Body of pancreas (tissue), 4 donors: ENCODE measurements around the gene TNFRSF11A. TPM values are rescaled to one million over a fixed set of nuclear protein-coding genes. Genes with fewer than 3 reads are reported as not detected.
A peak's percentile ranks its signal among the peaks of the same experiment; 100 is the strongest.

Experiments used
- ATAC-seq: fragments of 150-250 bp; one replicate; pipeline ENCODE4 v1.9.1; 2016
- DNase-seq, 4 donors: peaks; one replicate each; pipeline ENCODE4 v3.0.0-alpha.2; 2019
- H3K27ac ChIP-seq, 4 donors: fragments of 200-600 bp; sonication (generic); 1 replicate in 3 of 4; 2 replicates in 1 of 4; pipeline versions ENCODE4 v1.5.1 to v1.6.1; 2016 to 2019; ENCODE audit warnings: mild to moderate bottlenecking in 1 of 4, mixed read lengths in 1 of 4, moderate library complexity in 1 of 4
- H3K27me3 ChIP-seq, 2 donors: fragments of 200-600 bp; sonication (generic); one replicate each; pipeline ENCODE4 v1.6.0; 2016; ENCODE audit warnings: mild to moderate bottlenecking in 1 of 2
- H3K36me3 ChIP-seq, 2 donors: fragments of 200-600 bp; sonication (generic); replicated peaks in 1 of 2; 2 replicates each; pipeline ENCODE4 v1.5.1; 2016; ENCODE audit warnings: low read depth in 2 of 2; ENCODE audit not compliant: insufficient read depth in 1 of 2
- H3K4me1 ChIP-seq: fragments of 200-600 bp; sonication (generic); one replicate; pipeline ENCODE4 v1.6.0; 2016
- H3K4me3 ChIP-seq, 2 donors: fragments of 200-600 bp; sonication (generic); 1 replicate in 1 of 2; 2 replicates in 1 of 2; pipeline ENCODE4 v1.5.1; 2016 to 2019
- H3K9me3 ChIP-seq, 3 donors: fragments of 200-600 bp; sonication (generic); 1 replicate in 2 of 3; 2 replicates in 1 of 3; pipeline ENCODE4 v1.5.1; 2016
- POLR2A ChIP-seq, 3 donors: fragments of 450-650 bp; IDR thresholded peaks; one replicate each; pipeline ENCODE4 v1.6.1; 2016; ENCODE audit warnings: antibody characterized with exemption in 3 of 3, mild to moderate bottlenecking in 2 of 3
- WGBS, 2 donors: methylation state at CpG; one replicate each; pipeline ENCODE4 v1.1.5; 2017; 5-methylcytosine and 5-hydroxymethylcytosine counted together
- intact Hi-C: fragments of 100-400 bp; cut with DNase I; formaldehyde crosslinking; loops from one replicate; pipeline ENCODE4 v1.15.1; 2023
- total RNA-seq, 2 donors: library from RNA; depleted of rRNA; stranded (reverse); fragments of >200 nt; gene quantifications; one replicate each; pipeline ENCODE4 v1.1.0, GENCODE V29; 2016
- TF ChIP-seq, protein P1 (sequence below), 7 experiments: fragments of 450-650 bp in 4 of 7; fragments of 200-600 bp in 3 of 7; sonication (generic) in 3 of 7; IDR thresholded peaks; one replicate each; pipeline ENCODE4 v1.5.1; 2016 to 2019; ENCODE audit warnings: antibody characterized with exemption in 7 of 7

Gene TNFRSF11A
- total RNA-seq, 2 donors from 2014 or later = 3.3 to 3.4 TPM

DNA sequence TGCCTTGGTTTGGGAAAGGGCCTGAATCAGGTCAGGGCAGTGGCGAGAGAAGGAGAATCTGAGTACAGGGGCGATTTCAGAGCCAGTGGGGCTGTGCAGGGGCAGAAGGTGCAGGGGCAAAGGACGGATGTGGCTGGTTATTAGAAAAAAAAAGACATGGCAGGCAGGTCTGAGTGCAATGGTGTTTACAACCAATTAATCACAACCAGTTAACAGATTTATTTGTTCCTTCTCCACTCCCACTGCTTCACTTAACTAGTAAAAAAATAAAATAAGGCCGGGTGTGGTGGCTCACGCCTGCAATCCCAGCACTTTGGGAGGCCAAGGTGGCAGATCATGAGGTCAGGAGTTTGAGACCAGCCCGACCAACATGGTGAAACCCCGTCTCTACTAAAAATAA is 5.5 kb downstream of the TNFRSF11A start:
- intact Hi-C loops = no loop called here
- no peaks in the 10 kb centered on the region for H3K36me3 ChIP-seq
- WGBS, 2 donors = 73 to 83% methylated on average over 7 of the region's 7 CpGs
- TF ChIP-seq POLR2A (IDR thresholded peaks at IDR 0.05) = no peak
- TF ChIP-seq, protein P1, sequence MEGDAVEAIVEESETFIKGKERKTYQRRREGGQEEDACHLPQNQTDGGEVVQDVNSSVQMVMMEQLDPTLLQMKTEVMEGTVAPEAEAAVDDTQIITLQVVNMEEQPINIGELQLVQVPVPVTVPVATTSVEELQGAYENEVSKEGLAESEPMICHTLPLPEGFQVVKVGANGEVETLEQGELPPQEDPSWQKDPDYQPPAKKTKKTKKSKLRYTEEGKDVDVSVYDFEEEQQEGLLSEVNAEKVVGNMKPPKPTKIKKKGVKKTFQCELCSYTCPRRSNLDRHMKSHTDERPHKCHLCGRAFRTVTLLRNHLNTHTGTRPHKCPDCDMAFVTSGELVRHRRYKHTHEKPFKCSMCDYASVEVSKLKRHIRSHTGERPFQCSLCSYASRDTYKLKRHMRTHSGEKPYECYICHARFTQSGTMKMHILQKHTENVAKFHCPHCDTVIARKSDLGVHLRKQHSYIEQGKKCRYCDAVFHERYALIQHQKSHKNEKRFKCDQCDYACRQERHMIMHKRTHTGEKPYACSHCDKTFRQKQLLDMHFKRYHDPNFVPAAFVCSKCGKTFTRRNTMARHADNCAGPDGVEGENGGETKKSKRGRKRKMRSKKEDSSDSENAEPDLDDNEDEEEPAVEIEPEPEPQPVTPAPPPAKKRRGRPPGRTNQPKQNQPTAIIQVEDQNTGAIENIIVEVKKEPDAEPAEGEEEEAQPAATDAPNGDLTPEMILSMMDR (IDR thresholded peaks at IDR 0.05) = no peak
- H3K4me3 ChIP-seq = no peak overlapping the region
- H3K4me1 ChIP-seq = peaks cover 23% of the 10 kb centered on the region
- ATAC-seq (no peak), DNase-seq (no peak)
- no peaks in the 10 kb centered on the region for H3K9me3 ChIP-seq
- H3K27me3 ChIP-seq = no peaks in the 10 kb centered on the region
- peak overlapping the region in 1 of 4 donors; percentile 31 for H3K27ac ChIP-seq

DNA sequence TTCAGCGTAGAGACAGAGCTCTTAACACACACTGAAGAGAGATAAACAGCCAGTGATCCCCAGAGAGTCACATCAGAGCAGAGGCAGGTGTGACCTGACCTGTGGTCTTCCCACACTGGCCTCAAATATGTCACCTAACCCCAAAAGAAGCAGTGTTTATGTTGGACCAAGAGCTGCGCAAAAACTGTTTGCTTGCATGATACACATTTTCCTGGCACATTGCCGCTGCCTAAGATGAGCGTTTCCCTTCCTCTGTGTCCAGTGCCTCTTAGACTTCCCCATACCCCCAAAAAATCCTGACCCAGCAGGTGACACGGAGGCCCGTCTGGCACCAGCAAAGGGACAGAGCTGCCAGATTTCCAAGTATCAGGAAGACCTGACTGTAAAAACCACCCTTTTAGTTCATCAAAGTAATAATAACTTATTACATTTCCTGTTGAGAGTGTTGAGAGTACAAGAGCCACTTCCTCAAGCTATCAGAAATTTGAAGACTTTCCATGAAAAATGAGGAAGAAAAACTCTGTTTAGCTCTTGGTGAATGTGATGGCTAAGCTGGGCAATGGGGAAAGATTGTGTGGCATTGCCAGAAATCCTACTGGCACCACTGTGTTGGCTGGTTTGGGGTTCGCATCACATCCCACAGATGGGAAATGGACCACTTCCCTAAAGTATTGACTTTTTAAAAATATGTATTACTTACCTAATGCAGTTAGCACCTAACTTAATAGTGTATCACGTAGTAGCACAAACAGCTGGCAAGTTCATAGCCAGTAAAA is 6.7 kb downstream of the TNFRSF11A start:
- H3K9me3 ChIP-seq = no peaks in the 10 kb centered on the region
- no peaks in the 10 kb centered on the region for H3K27me3 ChIP-seq
- intact Hi-C loops = no loop called here
- DNase-seq = peak in 2 of 4 donors; percentile 19 to 52
- no peak overlapping the region for H3K4me3 ChIP-seq
- TF ChIP-seq, protein P1 (IDR thresholded peaks at IDR 0.05) = no peak
- TF ChIP-seq POLR2A (IDR thresholded peaks at IDR 0.05) = no peak
- WGBS, 2 donors = 70 to 74% methylated on average over 8 of the region's 8 CpGs
- no peak for ATAC-seq
- peaks cover 15% of the 10 kb centered on the region for H3K4me1 ChIP-seq
- no peaks in the 10 kb centered on the region for H3K36me3 ChIP-seq
- peak overlapping the region in 1 of 4 donors; percentile 14 for H3K27ac ChIP-seq

DNA sequence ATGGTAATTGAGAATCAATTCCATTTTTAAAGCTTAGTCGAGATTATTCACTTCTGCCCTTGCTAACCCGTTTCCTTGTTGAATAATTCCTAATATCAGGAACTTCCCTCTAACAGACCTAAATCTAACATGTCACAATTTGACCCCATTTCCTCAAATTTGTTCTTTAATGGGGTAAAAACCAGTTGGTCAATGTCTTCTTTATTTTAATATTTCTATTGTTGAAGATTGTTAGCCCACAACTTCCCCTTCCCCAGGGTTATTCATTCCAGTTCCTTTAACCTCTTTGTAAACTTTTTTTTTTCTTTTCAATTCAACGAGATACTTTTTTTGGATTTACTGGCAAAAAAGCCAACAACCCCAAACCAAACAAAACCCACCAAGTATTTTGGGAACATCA is 7.3 kb downstream of the TNFRSF11A start:
- H3K27me3 ChIP-seq = no peaks in the 10 kb centered on the region
- 54 to 75% methylated on average over 3 of the region's 3 CpGs for WGBS, 2 donors
- no peak for ATAC-seq

DNA sequence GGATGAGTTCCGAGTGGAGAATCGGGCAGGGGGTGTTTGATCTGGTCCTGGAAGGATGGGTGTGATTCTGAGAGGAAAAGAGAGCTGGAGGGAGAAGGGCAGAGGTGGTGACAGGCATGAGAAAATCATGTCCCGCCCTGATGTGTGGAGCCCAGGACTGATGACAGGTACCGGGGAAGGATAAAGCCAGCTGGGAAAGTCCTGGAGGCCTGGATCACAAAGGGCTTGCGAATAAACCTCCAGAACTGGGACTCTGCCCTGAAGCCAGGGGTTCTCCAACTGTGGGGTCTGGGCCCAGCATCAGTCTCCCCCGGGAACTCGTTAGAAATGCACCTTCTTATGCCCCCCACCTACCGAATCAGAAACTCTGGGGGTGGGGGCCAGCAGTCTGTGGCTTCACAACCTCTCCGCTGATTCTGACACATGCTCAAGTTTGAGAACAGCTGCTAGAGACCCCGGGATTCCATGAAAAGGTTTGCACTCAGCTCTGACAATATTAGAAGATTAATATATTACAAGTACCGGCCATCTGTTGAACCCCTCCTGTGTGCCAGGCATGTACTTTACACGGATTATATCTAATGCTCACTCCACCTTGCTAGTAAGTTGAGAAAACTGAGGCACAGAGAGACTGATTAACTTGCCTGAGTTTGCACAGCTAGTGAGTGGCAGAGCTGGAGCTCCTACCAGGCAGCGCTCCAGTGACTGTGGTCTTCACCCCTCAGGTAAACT is 8.0 kb downstream of the TNFRSF11A start:
- H3K4me1 ChIP-seq = peaks cover 4% of the 10 kb centered on the region
- no peak overlapping the region for H3K27ac ChIP-seq
- 76 to 82% methylated on average over 13 of the region's 13 CpGs for WGBS, 2 donors
- H3K9me3 ChIP-seq = no peaks in the 10 kb centered on the region
- no peak overlapping the region for H3K4me3 ChIP-seq
- DNase-seq = no peak
- no peak for ATAC-seq
- no peaks in the 10 kb centered on the region for H3K36me3 ChIP-seq
- intact Hi-C loops = no loop called here
- TF ChIP-seq POLR2A (IDR thresholded peaks at IDR 0.05) = no peak
- TF ChIP-seq, protein P1 (IDR thresholded peaks at IDR 0.05) = no peak
- H3K27me3 ChIP-seq = no peaks in the 10 kb centered on the region

More for the DNA sequence above, 7.3 kb downstream of the TNFRSF11A start:
- peak overlapping the region in 1 of 4 donors; percentile 14 for H3K27ac ChIP-seq
- intact Hi-C loops = no loop called here
- no peaks in the 10 kb centered on the region for H3K36me3 ChIP-seq
- peaks cover 10% of the 10 kb centered on the region for H3K4me1 ChIP-seq
- no peaks in the 10 kb centered on the region for H3K9me3 ChIP-seq
- no peak for DNase-seq
- TF ChIP-seq, protein P1 (IDR thresholded peaks at IDR 0.05) = no peak
- TF ChIP-seq POLR2A (IDR thresholded peaks at IDR 0.05) = no peak
- no peak overlapping the region for H3K4me3 ChIP-seq
